CD4-positive, alpha-beta memory T cell (primary cell): ENCODE measurements around the gene C7. TPM values are rescaled to one million over a fixed set of nuclear protein-coding genes. Genes with fewer than 3 reads are reported as not detected.
"Not testable (repeated sequence)": the region's sequence is repeated elsewhere in the genome, so short reads cannot be mapped to it uniquely, and the experiment has no call there.

ENCODE experiments used
- CTCF ChIA-PET: fragments of 350-600 bp; sonication (Branson Sonifier 250); formaldehyde crosslinking; loops from one replicate; lab custom pipeline; 2021; ENCODE audit warnings: inconsistent platforms; ENCODE audit not compliant: partially characterized antibody; lab: Charles Lee
- POLR2A ChIA-PET: fragments of 350-600 bp; sonication (Branson Sonifier 250); formaldehyde crosslinking; loops from one replicate; lab custom pipeline; 2021; ENCODE audit not compliant: partially characterized antibody; lab: Charles Lee
- DNase-seq, 5 donors: peaks; one replicate each; pipeline versions ENCODE4 v3.0.0 to v3.0.0-alpha.2; 2020 to 2022; ENCODE audit warnings: mixed read lengths in 1 of 5
- H3K27ac ChIP-seq: one replicate; pipeline ENCODE4 v1.7.0; 2013; ENCODE audit warnings: low read depth, low read length
- H3K27me3 ChIP-seq: 2 replicates; pipeline ENCODE4 v1.7.0; 2013; ENCODE audit warnings: mild to moderate bottlenecking, low read length, moderate library complexity; ENCODE audit not compliant: insufficient read depth
- H3K36me3 ChIP-seq: 2 replicates; pipeline ENCODE4 v1.7.0; 2013; ENCODE audit warnings: mild to moderate bottlenecking, low read length, moderate library complexity; ENCODE audit not compliant: insufficient read depth
- H3K4me1 ChIP-seq: 2 replicates; pipeline ENCODE4 v1.7.0; 2013; ENCODE audit warnings: mild to moderate bottlenecking, low read length, moderate library complexity; ENCODE audit not compliant: insufficient read depth
- H3K4me3 ChIP-seq, 2 donors: one replicate each; pipeline ENCODE4 v1.7.0; 2013; ENCODE audit warnings: low read length in 2 of 2, mild to moderate bottlenecking in 1 of 2
- H3K9me3 ChIP-seq, 2 donors: one replicate each; pipeline ENCODE4 v1.7.0; 2013; ENCODE audit warnings: low read length in 2 of 2, control low read depth in 1 of 2; ENCODE audit not compliant: control insufficient read depth in 1 of 2
- H3K27ac Mint-ChIP-seq, 7 donors: one replicate each; pipeline ENCODE4 v1.8.0; 2020 to 2021; ENCODE audit warnings: mixed read lengths in 7 of 7, mild to moderate bottlenecking in 6 of 7, inconsistent platforms in 3 of 7, moderate library complexity in 3 of 7
- H3K27me3 Mint-ChIP-seq, 2 donors: one replicate each; pipeline ENCODE4 v1.8.0; 2020 to 2021; ENCODE audit warnings: mixed read lengths in 2 of 2
- H3K36me3 Mint-ChIP-seq, 2 donors: one replicate each; pipeline ENCODE4 v1.8.0; 2020 to 2021; ENCODE audit warnings: mixed read lengths in 2 of 2, inconsistent platforms in 1 of 2, mild to moderate bottlenecking in 1 of 2
- H3K4me1 Mint-ChIP-seq, 4 donors: one replicate each; pipeline ENCODE4 v1.8.0; 2020 to 2021; ENCODE audit warnings: mixed read lengths in 4 of 4, mild to moderate bottlenecking in 1 of 4
- H3K4me3 Mint-ChIP-seq, 8 donors: one replicate each; pipeline ENCODE4 v1.8.0; 2020 to 2021; ENCODE audit warnings: mixed read lengths in 8 of 8, mild to moderate bottlenecking in 7 of 8, moderate library complexity in 6 of 8, inconsistent platforms in 3 of 8
- H3K9me3 Mint-ChIP-seq, 8 donors: one replicate each; pipeline ENCODE4 v1.8.0; 2020 to 2021; ENCODE audit warnings: mixed read lengths in 8 of 8, mild to moderate bottlenecking in 5 of 8, inconsistent platforms in 3 of 8, moderate library complexity in 1 of 8
- intact Hi-C: fragments of 100-400 bp; cut with micrococcal nuclease; formaldehyde crosslinking; loops from one replicate; pipeline ENCODE4 v1.15.1; 2023
- polyA plus RNA-seq, 2 donors: library from polyadenylated mRNA; unstranded; fragments of 300-500 nt; fragmentation: Illumina TruSeq; gene quantifications; one replicate each; pipeline ENCODE4 v1.2.3, GENCODE V29; 2021
- total RNA-seq, 2 experiments: library from RNA; stranded (reverse); gene quantifications; one replicate each; pipeline ENCODE4 v1.2.3, GENCODE V29; 2021

Gene C7
- total RNA-seq (not detected), polyA plus RNA-seq (not detected)

DNA sequence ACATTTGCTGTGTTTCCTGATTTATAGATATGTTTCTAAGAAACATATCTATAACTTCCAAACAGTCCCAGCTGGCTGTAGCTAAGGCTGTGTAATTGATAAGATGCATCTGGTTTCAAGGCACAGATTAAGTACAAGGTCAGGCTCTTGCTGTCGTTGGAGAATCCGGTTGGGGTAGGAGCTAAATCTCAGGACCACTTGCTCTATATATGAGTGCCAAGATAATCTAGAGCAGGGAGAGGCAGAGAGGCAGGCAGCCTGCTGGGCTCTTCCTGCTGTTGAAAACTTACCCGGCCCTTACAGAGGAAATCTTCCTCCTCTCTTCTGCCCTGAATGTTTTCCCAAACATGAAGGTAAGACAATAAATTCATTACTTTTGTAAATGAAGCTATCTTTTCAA is at the start of gene C7:
Gene C7 (plus strand): TSS at position 234 of the 400 bp plus-strand sequence. CDS start 114 bp downstream, at position 348.
- Histone ChIP-seq H3K4me3 (no peak within 1 kb of the TSS), H3K27me3 (no peaks in the 10 kb centered on the region), H3K4me1 (no peaks in the 10 kb centered on the region), H3K36me3 (no peaks in the 10 kb centered on the region), H3K9me3 (no peaks in the 10 kb centered on the region), H3K27ac (no peak within 1 kb of the TSS)
- H3K4me1 Mint-ChIP-seq: peaks cover 0 to 1% (median 0%) of the 10 kb centered on the region in 4 donors
- DNase-seq: no peak
- intact Hi-C loops: no loop called here
- H3K27me3 Mint-ChIP-seq: peaks cover 11 to 20% of the 10 kb centered on the region in 2 donors
- H3K4me3 Mint-ChIP-seq: no peak within 1 kb of the TSS
- POLR2A ChIA-PET: no interaction called here
- no peaks in the 10 kb centered on the region for H3K36me3 Mint-ChIP-seq
- CTCF ChIA-PET: no interaction called here
- peaks cover 0 to 2% (median 0%) of the 10 kb centered on the region in 8 donors for H3K9me3 Mint-ChIP-seq
- no peak within 1 kb of the TSS for H3K27ac Mint-ChIP-seq

DNA sequence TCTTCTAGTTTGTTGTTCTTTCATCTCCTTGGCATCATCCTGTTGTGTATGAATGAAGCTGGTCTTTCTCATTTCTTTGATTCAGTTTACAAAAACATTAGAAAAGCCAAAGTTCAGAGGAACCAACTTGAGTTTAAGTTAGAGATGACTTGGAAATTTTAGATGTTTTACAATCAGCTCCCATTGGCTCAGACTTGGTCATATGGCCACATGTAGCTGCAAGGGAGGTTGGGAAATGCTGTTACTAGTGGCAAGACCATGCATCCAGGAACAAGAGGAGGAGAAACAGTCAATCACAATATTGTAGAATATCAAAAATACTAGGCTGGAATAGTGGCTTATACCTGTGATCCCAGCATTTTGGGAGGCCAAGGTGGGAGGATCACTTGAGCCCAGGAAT is 48.6 kb upstream of the C7 start:
- H3K36me3 ChIP-seq: no peaks in the 10 kb centered on the region
- H3K4me3 ChIP-seq: no peak overlapping the region
- peak overlapping the region in 1 of 7 donors; percentile 48 for H3K27ac Mint-ChIP-seq
- POLR2A ChIA-PET: no interaction called here
- H3K27me3 ChIP-seq: no peaks in the 10 kb centered on the region
- H3K27me3 Mint-ChIP-seq: no peaks in the 10 kb centered on the region
- no peaks in the 10 kb centered on the region for H3K4me1 ChIP-seq
- H3K9me3 ChIP-seq: no peaks in the 10 kb centered on the region
- H3K36me3 Mint-ChIP-seq: peaks cover 0 to 6% of the 10 kb centered on the region in 2 donors
- no peak overlapping the region for H3K27ac ChIP-seq
- intact Hi-C loops: no loop called here
- no peak for DNase-seq
- H3K4me3 Mint-ChIP-seq: no peak overlapping the region
- CTCF ChIA-PET: no interaction called here
- H3K4me1 Mint-ChIP-seq: peaks cover 0 to 1% (median 0%) of the 10 kb centered on the region in 4 donors
- H3K9me3 Mint-ChIP-seq: peaks cover 0 to 16% (median 8%) of the 10 kb centered on the region in 8 donors

DNA sequence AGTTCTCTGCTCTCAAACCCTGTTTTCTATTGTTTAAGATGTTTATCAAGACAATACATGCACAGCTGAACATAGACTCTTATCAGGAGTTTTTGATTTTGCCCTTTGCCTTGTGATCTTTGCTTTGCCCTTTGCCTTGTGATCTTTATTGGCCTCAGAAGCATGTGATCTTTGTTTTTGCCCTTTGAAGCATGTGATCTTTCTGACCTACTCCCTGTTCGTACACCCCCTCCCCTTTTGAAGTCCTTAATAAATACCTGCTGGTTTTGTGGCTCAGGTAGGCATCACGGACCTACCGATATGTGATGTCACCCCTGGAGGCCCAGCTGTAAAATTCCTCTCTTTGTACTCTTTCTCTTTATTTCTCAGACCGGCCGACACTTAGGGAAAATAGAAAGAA is 44.3 kb upstream of the C7 start:
- H3K4me1 Mint-ChIP-seq, H3K27ac Mint-ChIP-seq, H3K4me3 Mint-ChIP-seq, H3K36me3 ChIP-seq, H3K9me3 ChIP-seq, H3K4me3 ChIP-seq, H3K27me3 ChIP-seq, POLR2A ChIA-PET, DNase-seq, H3K27ac ChIP-seq, H3K36me3 Mint-ChIP-seq, CTCF ChIA-PET, intact Hi-C loops, H3K27me3 Mint-ChIP-seq, H3K4me1 ChIP-seq: not testable (repeated sequence)
- peaks cover 0 to 19% (median 8%) of the 10 kb centered on the region in 8 donors for H3K9me3 Mint-ChIP-seq

DNA sequence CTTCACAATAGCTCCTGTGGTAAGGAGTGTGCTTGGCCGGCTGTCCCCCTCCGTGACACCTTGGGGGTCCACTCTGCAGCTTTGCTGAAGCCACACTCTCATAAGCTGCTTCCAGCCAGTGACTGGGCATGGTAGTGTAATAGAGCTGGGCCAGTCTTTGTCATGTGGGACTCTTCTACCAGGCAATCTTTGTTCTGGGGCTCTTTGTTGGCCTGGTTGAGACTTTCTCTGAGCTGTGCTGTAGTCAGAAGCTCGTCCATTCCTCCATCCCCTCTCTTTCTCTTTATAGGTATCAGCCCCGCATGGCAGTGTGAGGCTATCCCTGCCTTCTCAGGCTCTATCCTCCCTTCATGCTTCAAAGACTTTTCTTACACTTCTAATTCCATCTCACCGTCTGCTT is 42.5 kb upstream of the C7 start:
- intact Hi-C loops: no loop called here
- no peak for DNase-seq
- POLR2A ChIA-PET: no interaction called here
- peaks cover 0 to 19% (median 8%) of the 10 kb centered on the region in 8 donors for H3K9me3 Mint-ChIP-seq
- H3K4me3 ChIP-seq: no peak overlapping the region
- H3K4me3 Mint-ChIP-seq: no peak overlapping the region
- peaks cover 0 to 4% of the 10 kb centered on the region in 2 donors for H3K36me3 Mint-ChIP-seq
- peaks cover 0 to 1% (median 0%) of the 10 kb centered on the region in 4 donors for H3K4me1 Mint-ChIP-seq
- no peaks in the 10 kb centered on the region for H3K36me3 ChIP-seq
- H3K9me3 ChIP-seq: no peaks in the 10 kb centered on the region
- H3K27me3 Mint-ChIP-seq: no peaks in the 10 kb centered on the region
- H3K27ac ChIP-seq: no peak overlapping the region
- H3K4me1 ChIP-seq: no peaks in the 10 kb centered on the region
- H3K27ac Mint-ChIP-seq: no peak overlapping the region
- CTCF ChIA-PET: interaction anchor here (1.5 kb wide), 1 partner anchor 12 kb away, joined by 3 read pairs; no protein-coding TSS in a partner anchor
- no peaks in the 10 kb centered on the region for H3K27me3 ChIP-seq

DNA sequence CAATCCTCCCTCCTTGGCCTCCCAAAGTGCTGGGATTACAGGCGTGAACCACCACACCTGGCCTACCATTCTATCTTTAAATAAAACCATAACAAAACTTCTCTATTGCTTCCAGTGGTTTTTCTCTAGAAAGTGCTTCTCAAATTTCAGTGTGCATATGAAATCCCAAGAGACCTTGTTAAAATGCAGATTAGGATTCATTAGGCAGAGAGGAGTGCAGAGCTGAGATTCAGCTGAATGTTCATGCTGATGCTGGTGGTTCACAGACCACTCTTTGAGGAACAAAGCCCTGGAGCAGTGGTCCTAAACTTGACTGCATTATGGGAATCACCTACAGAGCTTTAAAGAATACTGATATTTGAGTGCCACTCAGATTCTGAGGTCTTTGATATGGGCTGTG is 39.9 kb upstream of the C7 start:
- H3K4me3 Mint-ChIP-seq: no peak overlapping the region
- intact Hi-C loops: no loop called here

DNA sequence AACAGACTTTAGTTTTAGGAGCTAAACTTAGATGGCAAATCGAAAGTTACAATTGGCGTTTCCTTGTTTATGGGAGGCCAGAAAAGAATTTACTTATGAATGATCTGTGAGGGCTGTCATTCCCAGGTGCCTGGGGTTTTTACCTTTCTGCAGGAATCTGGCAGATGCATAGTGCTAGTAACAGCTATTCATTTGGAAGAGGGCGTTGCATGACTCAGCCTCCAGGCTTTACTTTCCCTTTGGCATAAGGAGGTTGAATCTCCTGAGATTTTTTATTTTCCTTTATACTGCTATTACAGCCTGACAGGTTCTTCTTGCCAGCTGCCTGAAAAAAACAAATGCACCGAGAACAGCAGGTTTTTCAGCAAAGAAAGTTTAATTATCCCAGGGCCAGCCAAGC is 38.1 kb upstream of the C7 start:
- Histone ChIP-seq H3K4me1 (no peaks in the 10 kb centered on the region), H3K27me3 (no peaks in the 10 kb centered on the region), H3K36me3 (no peaks in the 10 kb centered on the region), H3K4me3 (no peak overlapping the region), H3K9me3 (no peaks in the 10 kb centered on the region), H3K27ac (no peak overlapping the region)
- intact Hi-C loops: no loop called here
- no peaks in the 10 kb centered on the region for H3K36me3 Mint-ChIP-seq
- ChIA-PET POLR2A (no interaction called here), CTCF (interaction anchor here (0.5 to 0.6 kb wide), 3 partner anchors 34 to 1307 kb away, joined by 3 read pairs; no protein-coding TSS in a partner anchor)
- H3K4me3 Mint-ChIP-seq: no peak overlapping the region
- H3K4me1 Mint-ChIP-seq: no peaks in the 10 kb centered on the region
- H3K27ac Mint-ChIP-seq: no peak overlapping the region
- peaks cover 4 to 5% of the 10 kb centered on the region in 2 donors for H3K27me3 Mint-ChIP-seq
- H3K9me3 Mint-ChIP-seq: peaks cover 0 to 3% (median 0%) of the 10 kb centered on the region in 8 donors
- no peak for DNase-seq

More for the DNA sequence above, 39.9 kb upstream of the C7 start:
- POLR2A ChIA-PET: no interaction called here
- Histone ChIP-seq H3K36me3 (no peaks in the 10 kb centered on the region), H3K9me3 (no peaks in the 10 kb centered on the region), H3K27me3 (no peaks in the 10 kb centered on the region), H3K4me3 (no peak overlapping the region), H3K27ac (no peak overlapping the region), H3K4me1 (no peaks in the 10 kb centered on the region)
- Mint-ChIP-seq H3K36me3 (peaks cover 0 to 4% of the 10 kb centered on the region in 2 donors), H3K27me3 (peaks cover 4 to 5% of the 10 kb centered on the region in 2 donors), H3K27ac (no peak overlapping the region), H3K4me1 (no peaks in the 10 kb centered on the region), H3K9me3 (peaks cover 0 to 14% (median 8%) of the 10 kb centered on the region in 8 donors)
- DNase-seq: no peak
- CTCF ChIA-PET: interaction anchor here (1.3 kb wide), 1 partner anchor 9 kb away, joined by 5 read pairs; no protein-coding TSS in a partner anchor

DNA sequence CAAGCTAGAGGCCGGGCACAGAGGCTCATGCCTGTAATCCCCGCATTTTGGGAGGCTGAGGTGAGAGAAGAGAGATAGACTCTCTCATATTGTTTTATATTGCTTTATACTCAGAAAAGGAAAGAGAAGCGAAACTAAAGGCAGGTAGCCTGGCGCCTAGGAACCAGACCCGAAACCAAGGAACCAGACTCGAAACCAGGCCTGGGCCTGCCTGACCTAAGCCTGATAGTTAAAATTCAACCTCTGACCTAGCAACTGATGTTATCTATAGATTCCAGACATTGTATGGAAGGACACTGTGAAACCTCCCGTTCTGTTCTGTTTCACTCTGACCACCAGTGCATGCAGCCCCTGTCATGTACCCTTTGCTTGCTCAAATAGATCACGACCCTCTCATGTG is 37.0 kb upstream of the C7 start:
- H3K4me1 Mint-ChIP-seq, H3K27ac Mint-ChIP-seq, POLR2A ChIA-PET, H3K27me3 Mint-ChIP-seq, intact Hi-C loops, H3K9me3 ChIP-seq, CTCF ChIA-PET, H3K4me3 Mint-ChIP-seq, DNase-seq, H3K27ac ChIP-seq, H3K27me3 ChIP-seq, H3K36me3 ChIP-seq, H3K36me3 Mint-ChIP-seq, H3K9me3 Mint-ChIP-seq, H3K4me1 ChIP-seq, H3K4me3 ChIP-seq: not testable (repeated sequence)
